Panc1 (cell line): ENCODE results near the gene SALL3. TPM values are rescaled to one million over a fixed set of nuclear protein-coding genes. Genes with fewer than 3 reads are reported as not detected.

ENCODE experiments used
- ATAC-seq: fragments of 200-7000 bp; cut with Tn5 transposase; 2 replicates; pipeline ENCODE4 v1.9.1; 2020; ENCODE audit warnings: mild to moderate bottlenecking, moderate library complexity
- BruUV-seq: library from RNA; stranded (reverse); fragments of 400-500 nt; replicated peaks from 2 replicates; lab custom pipeline; 2021; lab: Mats Ljungman, UMichigan
- CTCF ChIA-PET: fragments of 300-600 bp; sonication (Branson Sonifier 250); formaldehyde crosslinking; loops from one replicate; lab custom pipeline; 2022; ENCODE audit warnings: antibody characterized with exemption; lab: Charles Lee
- POLR2A ChIA-PET: fragments of 300-600 bp; sonication (Branson Sonifier 250); formaldehyde crosslinking; loops from one replicate; lab custom pipeline; 2022; ENCODE audit warnings: antibody characterized with exemption; lab: Charles Lee
- DNase-seq: peaks from one replicate; pipeline ENCODE4 v3.0.0-alpha.2; 2010; ENCODE audit warnings: low read depth, low spot score
- H3K27ac ChIP-seq: 2 replicates; pipeline ENCODE4 v1.5.1; 2011; ENCODE audit warnings: mild to moderate bottlenecking, low read length, inconsistent platforms
- H3K27me3 ChIP-seq: fragments of 200-500 bp; sonication (Bioruptor generic); 2 replicates; pipeline ENCODE4 v1.6.0; 2014; ENCODE audit warnings: low read length, inconsistent platforms; ENCODE audit not compliant: control insufficient read depth, insufficient read depth
- H3K36me3 ChIP-seq: fragments of 200-500 bp; sonication (Bioruptor generic); 2 replicates; pipeline ENCODE4 v1.5.1; 2014; ENCODE audit warnings: inconsistent platforms, mild to moderate bottlenecking, low read length, moderate library complexity; ENCODE audit not compliant: control insufficient read depth, insufficient read depth
- H3K4me1 ChIP-seq: 2 replicates; pipeline ENCODE4 v1.5.1; 2011; ENCODE audit warnings: inconsistent platforms, mild to moderate bottlenecking, low read length, moderate library complexity; ENCODE audit not compliant: control insufficient read depth, insufficient read depth
- H3K4me3 ChIP-seq, 2 experiments: 2 replicates each; pipeline ENCODE4 v1.5.1; 2011 to 2012; ENCODE audit warnings: low read depth in 2 of 2, low read length in 2 of 2, mild to moderate bottlenecking in 2 of 2, inconsistent platforms in 1 of 2, moderate library complexity in 1 of 2
- H3K9me3 ChIP-seq: fragments of 200-500 bp; sonication (Bioruptor generic); 2 replicates; pipeline ENCODE4 v1.5.1; 2014; ENCODE audit warnings: low read depth, mild to moderate bottlenecking, inconsistent platforms, low read length, moderate library complexity; ENCODE audit not compliant: control insufficient read depth, insufficient read depth
- CTCF ChIP-seq: fragments of 450-650 bp; IDR thresholded peaks from 2 replicates; pipeline ENCODE4 v1.5.1; 2017; ENCODE audit warnings: mild to moderate bottlenecking
- POLR2AphosphoS5 ChIP-seq: IDR thresholded peaks from 2 replicates; pipeline ENCODE4 v1.6.1; 2012; ENCODE audit warnings: mild to moderate bottlenecking, low read depth, low read length, moderate library complexity
- REST ChIP-seq, 2 experiments: IDR thresholded peaks; 2 replicates each; pipeline ENCODE4 v1.6.1; 2011 to 2012; ENCODE audit warnings: low read depth in 2 of 2, control low read depth in 1 of 2, low read length in 1 of 2, mild to moderate bottlenecking in 1 of 2, moderate library complexity in 1 of 2; ENCODE audit not compliant: insufficient read depth in 1 of 2
- SIN3A ChIP-seq: IDR thresholded peaks from 2 replicates; pipeline ENCODE4 v1.6.1; 2012; ENCODE audit warnings: low read depth, mild to moderate bottlenecking, low read length, moderate library complexity, borderline replicate concordance; ENCODE audit not compliant: insufficient read depth
- TCF7L2 ChIP-seq: IDR thresholded peaks from 2 replicates; pipeline ENCODE4 v1.6.1; 2011; ENCODE audit warnings: mild to moderate bottlenecking, low read depth, low read length, inconsistent platforms
- in situ Hi-C: cut with HindIII; loops from 2 replicates; pipeline ENCODE4 v1.10.0; 2016; ENCODE audit warnings: low sequenced_read_pairs, low pct_unique_long_range_greater_than_20kb
- intact Hi-C: fragments of 100-400 bp; cut with micrococcal nuclease; formaldehyde crosslinking; loops from one replicate; pipeline ENCODE4 v1.10.0; 2022; ENCODE audit not compliant: unreplicated experiment
- total RNA-seq: library from RNA; stranded (reverse); gene quantifications from one replicate; pipeline ENCODE4 v1.2.1, GENCODE V29; 2021; ENCODE audit not compliant: unreplicated experiment

The SALL3 gene
- total RNA-seq, 1 experiment from 2014 or later, result not detected

GRCh38 chr18:78975292-78975691, 4.3 kb upstream of the SALL3 start:
- ChIA-PET CTCF (no interaction called here), POLR2A (no interaction called here)
- BruUV-seq, result no TSS peak
- Histone ChIP-seq H3K36me3 (no peaks in the 10 kb centered on the region), H3K4me3 (no peak overlapping the region), H3K27ac (no peak overlapping the region), H3K4me1 (no peaks in the 10 kb centered on the region), H3K9me3 (no peaks in the 10 kb centered on the region), H3K27me3 (peaks cover 17% of the 10 kb centered on the region)
- intact Hi-C loops (no loop called here), in situ Hi-C loops (no loop called here)
- DNase-seq (no peak), ATAC-seq (no peak)
- TF ChIP-seq REST (IDR thresholded peaks at IDR 0.05; ENCODE audit: insufficient read depth in 1 of 2, low read depth in 2 of 2, low read length in 1 of 2) (no peak), SIN3A (no peak), CTCF (no peak), POLR2AphosphoS5 (no peak), TCF7L2 (no peak)

GRCh38 chr18:78975699-78976335, 3.8 kb upstream of the SALL3 start:
- ATAC-seq (no peak), DNase-seq (no peak)
- intact Hi-C loops, result no loop called here
- Histone ChIP-seq H3K9me3 (no peaks in the 10 kb centered on the region), H3K27ac (no peak overlapping the region), H3K27me3 (peaks cover 17% of the 10 kb centered on the region), H3K4me3 (no peak overlapping the region), H3K36me3 (no peaks in the 10 kb centered on the region), H3K4me1 (no peaks in the 10 kb centered on the region)
- BruUV-seq, result no TSS peak
- TF ChIP-seq REST (IDR thresholded peaks at IDR 0.05; ENCODE audit: insufficient read depth in 1 of 2, low read depth in 2 of 2, low read length in 1 of 2) (no peak), CTCF (no peak), POLR2AphosphoS5 (no peak), TCF7L2 (no peak), SIN3A (no peak)
- ChIA-PET CTCF (no interaction called here), POLR2A (no interaction called here)
- in situ Hi-C loops, result no loop called here
